DOHH2 (cell line): Measurements from ENCODE around the gene KRTAP22-1.

ENCODE experiments used
- CTCF ChIP-seq: fragments of 200-600 bp; sonication (generic); IDR thresholded peaks from one replicate; pipeline ENCODE4 v1.5.1; 2014; ENCODE audit warnings: antibody characterized with exemption, mild to moderate bottlenecking, low read depth, low read length; ENCODE audit not compliant: poor library complexity, severe bottlenecking
- EZH2phosphoT487 ChIP-seq: fragments of 200-600 bp; sonication (generic); IDR thresholded peaks from 2 replicates; pipeline ENCODE4 v1.6.1; 2017; ENCODE audit warnings: borderline replicate concordance, mild to moderate bottlenecking, antibody characterized with exemption, low read length, moderate library complexity, mixed read lengths

GRCh38 chr21:30555095-30555494 is 45.8 kb upstream of the KRTAP22-1 start:
- TF ChIP-seq CTCF: no peak
- no peak for TF ChIP-seq EZH2phosphoT487
